GM19043 (cell line): ENCODE results near the gene CYB5R3.
A peak's percentile ranks its signal among the peaks of the same experiment; 100 is the strongest.
"Not testable (repeated sequence)": the region's sequence is repeated elsewhere in the genome, so short reads cannot be mapped to it uniquely, and the experiment has no call there.

Source experiments
- ATAC-seq: cut with Tn5 transposase; IDR thresholded peaks from one replicate; pipeline ENCODE4 v1.9.1; 2021; ENCODE audit warnings: low read depth; ENCODE audit not compliant: unreplicated experiment

The CYB5R3 gene

DNA sequence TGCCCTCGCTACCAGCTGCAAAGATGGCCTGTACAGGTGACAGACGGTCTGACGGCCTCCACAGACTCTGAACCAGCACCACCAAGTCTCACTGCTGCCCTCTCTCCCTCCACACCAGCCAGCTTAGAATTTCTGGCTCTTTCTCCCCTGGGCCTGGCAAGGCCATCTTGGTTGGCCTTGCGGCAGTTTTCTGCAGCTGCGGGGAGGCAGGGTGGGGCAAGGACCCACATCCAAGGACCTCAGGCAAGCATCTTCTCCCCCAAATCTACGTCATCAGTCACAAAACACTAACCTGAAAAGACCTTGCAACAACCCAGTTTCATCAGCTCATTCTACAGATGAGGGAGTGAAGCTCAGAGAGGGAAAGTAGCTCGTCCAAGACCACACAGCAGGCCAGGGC, 22.8 kb downstream of the CYB5R3 start:
- no peak for ATAC-seq

DNA sequence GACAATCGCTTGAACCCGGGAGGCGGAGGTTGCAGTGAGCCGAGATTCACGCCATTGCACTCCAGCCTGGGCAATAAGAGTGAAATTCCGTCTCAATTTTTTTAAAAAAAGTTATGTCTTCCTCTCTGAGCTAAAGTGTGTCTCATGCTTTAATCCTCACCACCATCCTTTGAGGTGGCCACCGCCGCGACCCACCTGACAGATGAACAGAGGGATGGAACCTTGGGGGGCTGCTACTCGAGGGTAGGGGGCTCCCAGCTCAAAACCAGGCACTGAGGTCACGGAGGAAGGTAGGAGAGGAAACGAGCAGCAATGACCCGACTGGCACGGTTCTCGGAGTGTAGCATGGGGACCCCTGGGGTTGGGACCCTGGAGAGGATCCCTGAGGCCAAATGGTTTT, 23.8 kb downstream of the CYB5R3 start:
- ATAC-seq, result no peak

- ATAC-seq, result no peak
Measured at GRCh38 chr22:42624551-42625106, 24.6 kb downstream of the CYB5R3 start.

GRCh38 chr22:42623756-42624441, 25.3 kb downstream of the CYB5R3 start:
- ATAC-seq, result no peak

- ATAC-seq, result no peak
Measured at GRCh38 chr22:42623301-42623751, 25.9 kb downstream of the CYB5R3 start.

- ATAC-seq, result no peak
Measured at GRCh38 chr22:42622061-42622710, 27.0 kb downstream of the CYB5R3 start.

GRCh38 chr22:42621505-42622002, 27.6 kb downstream of the CYB5R3 start:
- no peak for ATAC-seq

GRCh38 chr22:42620084-42620483, 29.1 kb downstream of the CYB5R3 start:
- no peak for ATAC-seq

GRCh38 chr22:42619261-42620063, 29.7 kb downstream of the CYB5R3 start:
- no peak for ATAC-seq

GRCh38 chr22:42617155-42617983, 31.8 kb downstream of the CYB5R3 start:
- no peak for ATAC-seq

- ATAC-seq, result not testable (repeated sequence)
Measured at GRCh38 chr22:42615860-42616175, 33.4 kb downstream of the CYB5R3 start.

- peak; percentile 50 for ATAC-seq
Measured at GRCh38 chr22:42615092-42615859, 33.9 kb downstream of the CYB5R3 start.

DNA sequence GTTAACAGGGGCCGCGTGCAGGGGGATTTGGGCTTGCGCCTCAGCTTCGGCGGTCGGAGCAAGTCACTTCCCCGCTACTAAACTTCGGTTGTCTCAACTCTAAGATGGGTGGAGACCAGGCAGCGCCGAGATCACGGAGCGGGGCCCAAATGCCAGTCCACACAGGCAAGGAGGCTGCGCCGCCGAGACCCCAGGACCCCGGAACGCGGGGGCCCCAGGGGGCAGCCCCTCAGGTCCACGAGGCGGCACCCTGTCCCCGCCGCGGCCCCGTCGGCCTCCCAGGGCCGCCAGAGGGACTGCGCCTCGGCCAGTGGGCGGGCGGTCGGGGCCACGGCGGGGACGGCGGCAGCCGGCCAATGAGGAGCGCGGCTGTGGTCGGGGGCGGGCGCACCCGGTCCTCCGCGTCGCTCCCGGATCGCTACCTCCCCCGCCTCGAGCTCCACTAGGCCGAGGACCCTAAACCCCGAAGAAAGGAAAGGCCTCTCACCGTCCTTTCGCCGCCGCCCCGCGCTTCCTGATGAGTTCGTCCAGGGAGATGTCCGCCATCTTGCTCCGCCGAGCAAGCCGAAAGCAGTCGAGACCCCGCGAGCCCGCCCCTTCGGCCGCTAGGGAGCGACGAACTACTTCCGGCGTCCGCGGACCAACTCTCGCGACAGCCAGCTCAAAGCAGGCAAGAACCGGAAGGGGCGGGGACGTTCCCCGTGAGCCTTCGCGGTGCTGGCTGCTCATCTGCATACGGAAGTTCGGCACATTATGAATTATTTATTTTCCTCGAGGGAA, 34.7 kb downstream of the CYB5R3 start, which contains the start of gene POLDIP3:
Gene POLDIP3 (minus strand): TSS at position 572 of the 780 bp plus-strand sequence. CDS start 26 bp downstream, at position 546.
- ATAC-seq, result peak; percentile 45

DNA sequence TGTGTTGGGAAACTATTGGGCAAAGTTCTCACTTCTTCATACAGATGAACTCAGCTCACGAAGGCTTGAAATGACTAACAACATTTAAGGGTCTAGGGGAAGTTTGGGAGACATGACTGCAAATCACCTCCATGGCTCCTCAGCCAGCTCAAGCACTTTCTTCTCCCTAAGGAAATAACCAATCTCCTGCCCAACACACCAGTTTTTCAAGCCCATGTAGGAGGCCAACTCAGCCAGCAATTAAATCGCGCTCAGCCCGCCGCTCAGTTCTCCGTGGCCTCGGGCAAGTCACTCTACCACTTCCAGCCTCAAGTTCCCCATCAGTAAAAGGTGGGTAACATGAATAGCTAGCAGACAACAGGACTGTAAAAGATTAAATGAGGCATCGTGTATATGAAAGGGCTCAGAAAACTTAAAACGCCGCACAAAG, 35.3 kb downstream of the CYB5R3 start:
- ATAC-seq, result no peak

DNA sequence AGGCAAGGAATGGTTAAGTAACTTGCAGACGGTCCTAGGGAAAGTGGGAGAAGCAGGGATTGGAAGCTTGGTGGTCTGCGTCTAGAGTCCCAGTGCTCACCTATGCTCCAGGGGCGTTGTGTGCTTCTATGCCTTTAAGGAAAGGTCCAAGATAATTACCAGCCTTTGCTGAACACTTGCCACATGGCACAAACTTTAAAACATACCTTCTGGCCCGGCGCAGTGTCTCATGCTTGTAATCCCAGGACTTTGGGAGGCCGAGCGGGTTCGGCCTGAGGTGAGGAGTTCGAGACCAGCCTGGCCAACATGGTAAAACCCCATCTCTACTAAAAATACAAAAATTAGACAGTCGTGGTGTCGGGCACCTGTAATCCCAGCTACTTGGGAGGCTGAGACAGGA, 36.9 kb downstream of the CYB5R3 start:
- ATAC-seq, result no peak

GRCh38 chr22:42611051-42611450, 38.1 kb downstream of the CYB5R3 start:
- no peak for ATAC-seq

DNA sequence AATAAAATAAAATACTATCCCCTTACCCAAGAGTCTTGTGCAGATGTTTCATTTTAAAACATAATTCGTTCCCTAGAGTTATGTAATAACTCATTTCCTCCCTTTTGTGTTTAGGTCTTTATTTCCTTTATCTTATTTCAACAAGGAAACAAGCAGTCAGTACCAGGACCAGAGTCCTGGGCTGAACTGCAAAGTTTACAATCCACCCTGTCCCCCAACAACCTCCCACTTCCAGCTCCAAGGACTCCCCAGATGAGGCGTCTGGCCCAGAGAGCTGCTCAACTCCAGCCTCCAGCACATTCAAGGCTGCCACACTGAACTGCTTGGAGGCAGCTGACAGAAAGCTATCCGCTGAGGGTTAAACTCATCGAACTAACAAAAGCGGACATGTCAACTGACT, 39.0 kb downstream of the CYB5R3 start:
- no peak for ATAC-seq

DNA sequence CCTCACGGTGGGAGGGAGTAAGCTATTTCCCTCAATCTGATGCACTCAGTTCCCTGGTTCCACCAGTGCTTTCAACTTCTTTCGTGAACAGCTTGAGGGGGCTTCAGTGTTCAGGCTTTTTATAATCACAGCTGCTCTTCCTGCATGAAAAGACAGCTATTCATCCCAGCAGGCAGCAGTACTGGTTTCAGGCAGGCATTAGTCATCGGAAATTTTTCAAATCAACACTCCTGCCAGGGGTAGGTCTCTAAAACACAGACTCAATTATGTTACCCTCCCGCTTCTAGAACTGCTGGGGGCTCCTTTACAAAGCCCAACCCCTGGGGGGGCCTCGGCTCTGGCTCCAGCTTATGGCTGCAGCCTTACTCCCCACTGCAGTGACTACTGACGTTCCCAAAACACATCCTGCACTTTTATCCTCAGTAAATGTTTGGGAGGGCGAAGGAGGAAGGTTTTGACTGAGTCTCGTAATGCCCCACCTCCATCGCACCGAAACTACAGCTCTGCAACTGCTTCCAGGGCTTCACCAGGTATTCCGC, 40.3 kb downstream of the CYB5R3 start:
- no peak for ATAC-seq
